ENCODE results near the gene OSMR. TPM values are rescaled to one million over a fixed set of nuclear protein-coding genes. Genes with fewer than 3 reads are reported as not detected.
"Not testable (repeated sequence)": the region's sequence is repeated elsewhere in the genome, so short reads cannot be mapped to it uniquely, and the experiment has no call there.

Gene OSMR
- total and polyA plus RNA-seq, 2 donors: 24.7 to 62.4 TPM

DNA sequence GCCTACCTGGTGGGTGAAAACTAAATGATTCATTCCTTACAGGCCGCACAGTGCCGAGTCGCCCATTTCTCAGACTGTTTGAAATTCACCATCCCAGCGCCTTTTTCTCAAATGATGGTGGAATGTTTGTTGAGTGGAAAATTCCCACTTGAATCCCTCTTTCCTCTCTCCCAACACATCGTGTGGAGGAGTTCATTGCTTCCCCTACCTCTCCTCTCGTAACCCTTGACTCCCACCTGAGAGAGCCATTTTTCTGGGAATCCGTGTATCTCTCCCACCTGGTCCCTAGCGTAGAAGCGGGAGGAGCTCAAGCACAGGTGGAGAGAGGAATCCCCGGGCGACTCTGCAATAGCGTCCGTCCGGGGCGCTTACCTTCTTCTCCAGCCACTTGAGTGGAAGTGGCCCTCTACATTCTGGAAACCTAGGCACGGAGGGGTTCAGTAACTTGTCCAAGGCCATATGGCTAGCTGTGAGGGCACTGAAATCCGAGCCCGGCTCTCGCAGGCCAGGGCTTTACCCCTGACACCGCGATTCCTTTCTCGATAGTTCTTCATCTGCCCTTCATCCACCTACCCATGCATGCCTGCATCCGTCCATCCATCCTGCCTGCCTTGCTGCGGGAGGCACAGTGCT, 683 bp downstream of the OSMR start:
- DNase-seq (ENCODE audit: extremely low spot score): no peak
- 21% methylated on average over 24 of the region's 24 CpGs for WGBS
- Histone ChIP-seq H3K4me1 (ENCODE audit: insufficient read depth) (no peaks in the 10 kb centered on the region), H3K36me3 (ENCODE audit: insufficient read depth) (no peaks in the 10 kb centered on the region), H3K4me3 (ENCODE audit: low read depth, low read length) (peak overlapping the region; percentile 70), H3K27ac (ENCODE audit: low read depth) (peak overlapping the region; percentile 85)

DNA sequence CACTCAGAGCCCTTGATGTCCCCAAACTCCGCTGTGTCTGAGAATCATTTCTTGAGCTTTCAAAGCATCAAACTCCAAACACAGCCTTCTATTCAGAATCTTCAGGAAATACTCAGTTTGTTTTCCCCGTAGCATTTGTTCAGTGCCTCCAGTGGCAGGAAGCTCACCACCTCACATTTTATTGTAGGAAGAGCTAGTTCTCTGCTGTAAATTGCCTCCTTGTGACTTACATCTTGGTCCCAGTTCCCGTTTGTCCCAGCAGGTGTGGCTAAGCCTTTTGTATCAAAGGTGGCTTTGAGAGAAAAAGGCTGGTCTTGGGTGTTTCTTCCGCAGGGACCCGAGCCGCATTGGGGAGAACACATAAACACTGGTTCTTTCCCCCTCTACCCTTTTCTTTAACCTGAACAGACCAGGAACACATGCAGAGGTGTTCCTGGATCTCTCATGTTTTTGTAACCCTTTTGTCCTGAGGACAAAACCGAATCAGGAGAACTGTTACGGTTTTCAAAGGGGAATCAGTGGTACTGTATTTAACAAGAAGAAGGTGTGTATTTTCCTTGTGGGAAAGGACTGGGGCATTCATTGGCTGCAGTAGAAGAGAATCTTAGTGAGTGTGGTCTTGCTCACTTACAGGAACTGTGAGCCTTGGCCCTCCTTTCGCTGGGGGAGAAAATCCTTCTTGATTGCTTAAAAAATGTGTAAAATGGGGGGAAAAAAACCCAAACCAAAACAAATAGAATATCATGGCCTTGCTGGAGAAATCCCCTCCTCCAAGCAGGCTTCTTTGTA, 1.9 kb downstream of the OSMR start:
- Histone ChIP-seq H3K36me3 (ENCODE audit: insufficient read depth) (no peaks in the 10 kb centered on the region), H3K4me1 (ENCODE audit: insufficient read depth) (no peaks in the 10 kb centered on the region), H3K4me3 (ENCODE audit: low read depth, low read length) (no peak overlapping the region), H3K27ac (ENCODE audit: low read depth) (no peak overlapping the region)
- no peak for DNase-seq (ENCODE audit: extremely low spot score)
- 78% methylated on average over 9 of the region's 9 CpGs for WGBS

DNA sequence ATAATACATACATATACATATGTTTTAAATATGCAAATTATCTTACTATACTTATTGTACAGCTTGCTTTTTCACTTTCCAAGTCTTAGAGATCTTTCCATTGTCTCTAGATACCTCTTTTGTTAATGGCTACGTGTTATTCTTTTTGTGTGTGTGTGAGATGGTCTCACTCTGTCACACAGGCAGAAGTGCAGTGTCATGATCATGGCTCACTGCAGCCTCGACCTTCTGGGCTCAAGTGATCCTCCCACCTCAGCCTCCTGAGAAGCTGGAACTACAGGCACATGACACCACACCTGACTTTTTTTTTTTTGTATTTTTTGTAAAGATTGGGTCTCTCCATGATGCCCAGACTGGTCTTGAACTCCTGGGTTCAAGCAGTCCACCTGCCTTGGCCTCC, 2.8 kb downstream of the OSMR start:
- Histone ChIP-seq H3K4me1 (ENCODE audit: insufficient read depth) (no peaks in the 10 kb centered on the region), H3K36me3 (ENCODE audit: insufficient read depth) (no peaks in the 10 kb centered on the region), H3K27ac (ENCODE audit: low read depth) (no peak overlapping the region), H3K4me3 (ENCODE audit: low read depth, low read length) (no peak overlapping the region)
- DNase-seq (ENCODE audit: extremely low spot score): no peak
- WGBS: 91% methylated on average over 2 of the region's 2 CpGs

DNA sequence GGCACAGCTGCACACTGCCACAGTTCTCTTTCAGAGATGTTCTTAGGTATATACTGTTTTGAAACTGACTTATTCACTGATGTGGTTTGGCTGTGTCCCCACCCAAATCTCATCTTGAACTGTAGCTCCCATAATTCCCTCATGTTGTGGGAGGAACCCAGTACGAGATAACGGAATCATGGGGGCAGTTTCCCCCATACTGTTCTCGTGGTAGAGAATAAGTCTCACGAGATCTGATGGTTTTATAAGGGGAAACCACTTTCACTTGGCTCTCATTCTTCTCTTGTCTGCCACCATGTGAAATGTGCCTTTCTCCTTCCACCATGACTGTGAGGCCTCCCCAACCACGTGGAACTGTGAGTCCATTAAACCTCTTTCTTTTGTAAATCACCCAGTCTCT, 5.8 kb downstream of the OSMR start:
- not testable (repeated sequence) for H3K27ac ChIP-seq (ENCODE audit: low read depth); H3K36me3 ChIP-seq (ENCODE audit: insufficient read depth); H3K4me1 ChIP-seq (ENCODE audit: insufficient read depth); H3K4me3 ChIP-seq (ENCODE audit: low read depth, low read length); DNase-seq (ENCODE audit: extremely low spot score)
- 90% methylated on average over 5 of the region's 5 CpGs for WGBS

DNA sequence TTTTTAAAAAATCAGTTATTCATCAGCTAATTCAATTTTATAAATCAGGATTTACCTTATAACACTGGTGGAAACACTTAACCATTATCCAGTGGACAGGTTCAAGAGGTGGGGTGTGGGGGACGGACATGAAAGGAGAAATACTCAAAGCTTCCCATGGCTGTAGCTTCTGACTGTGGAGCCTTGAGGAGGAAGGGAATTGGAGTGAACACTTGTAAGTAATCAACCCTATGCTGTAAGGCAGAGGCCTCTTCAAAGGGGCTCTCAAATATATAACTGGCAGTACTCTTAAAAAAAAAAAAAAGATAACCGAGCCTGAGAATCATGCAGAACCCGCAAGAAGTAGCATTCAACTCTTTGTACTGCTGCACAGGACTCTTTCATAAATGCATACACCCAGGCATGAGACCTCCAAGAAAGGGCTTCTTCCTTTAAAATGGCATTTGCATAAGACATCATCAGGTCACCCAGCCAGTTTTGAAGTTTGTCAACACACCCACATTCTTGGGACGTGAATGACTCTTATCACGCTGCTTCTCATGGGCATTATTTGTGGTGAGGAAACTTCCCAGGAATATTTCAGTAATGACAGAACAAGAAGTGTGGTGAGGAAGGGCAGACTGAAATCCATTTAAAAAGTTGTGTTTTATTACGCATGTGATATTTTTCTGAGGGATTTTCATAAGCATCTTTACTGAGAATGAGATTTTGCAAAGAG, 8.1 kb downstream of the OSMR start:
- Histone ChIP-seq H3K36me3 (ENCODE audit: insufficient read depth) (no peaks in the 10 kb centered on the region), H3K27ac (ENCODE audit: low read depth) (no peak overlapping the region), H3K4me1 (ENCODE audit: insufficient read depth) (no peaks in the 10 kb centered on the region), H3K4me3 (ENCODE audit: low read depth, low read length) (no peak overlapping the region)
- WGBS: 78% methylated on average over 6 of the region's 6 CpGs
- DNase-seq (ENCODE audit: extremely low spot score): no peak

DNA sequence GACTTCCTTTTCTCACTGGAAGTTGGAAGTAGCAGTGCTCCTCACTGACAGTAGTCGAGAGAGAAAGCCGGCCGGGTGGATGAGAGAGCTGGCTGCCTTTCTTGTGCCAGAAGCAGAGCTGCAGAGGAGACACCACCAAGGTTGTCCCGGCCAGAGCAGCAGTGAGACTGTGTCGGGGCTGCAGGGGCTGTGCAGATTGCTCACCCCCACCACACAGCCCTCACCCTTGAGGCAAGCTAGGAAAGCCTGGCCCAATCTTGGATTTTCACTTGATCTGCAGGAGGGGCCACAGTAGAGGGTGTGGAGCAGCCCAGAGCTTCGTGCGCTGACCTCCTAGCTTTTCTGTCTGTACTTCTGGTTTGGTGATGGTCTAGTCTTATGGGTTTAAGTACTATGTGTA, 9.1 kb downstream of the OSMR start:
- Histone ChIP-seq H3K4me3 (ENCODE audit: low read depth, low read length) (no peak overlapping the region), H3K36me3 (ENCODE audit: insufficient read depth) (no peaks in the 10 kb centered on the region), H3K4me1 (ENCODE audit: insufficient read depth) (no peaks in the 10 kb centered on the region), H3K27ac (ENCODE audit: low read depth) (no peak overlapping the region)
- DNase-seq (ENCODE audit: extremely low spot score): no peak
- WGBS: 88% methylated on average over 7 of the region's 7 CpGs

DNA sequence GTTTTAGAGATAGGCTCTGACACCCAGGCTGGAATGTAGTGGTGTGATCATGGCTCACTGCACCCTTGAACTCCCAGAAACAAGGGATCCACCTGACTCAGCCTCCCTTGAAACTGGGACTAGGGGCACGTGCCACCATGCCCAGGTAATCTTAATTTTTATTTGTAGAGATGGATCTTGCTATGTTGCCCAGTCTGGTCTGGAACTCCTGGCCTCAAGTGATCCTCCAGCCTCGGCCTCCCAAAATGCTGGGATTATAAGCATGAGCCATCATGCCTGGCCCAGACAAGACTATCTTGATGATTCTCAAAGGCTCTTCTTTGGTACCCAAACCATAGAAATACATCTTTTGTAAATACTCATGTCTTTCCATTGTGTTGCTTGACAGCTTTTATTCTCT, 10.8 kb downstream of the OSMR start:
- DNase-seq (ENCODE audit: extremely low spot score): no peak
- WGBS: 95% methylated on average over 2 of the region's 2 CpGs
- Histone ChIP-seq H3K27ac (ENCODE audit: low read depth) (no peak overlapping the region), H3K36me3 (ENCODE audit: insufficient read depth) (no peaks in the 10 kb centered on the region), H3K4me1 (ENCODE audit: insufficient read depth) (no peaks in the 10 kb centered on the region), H3K4me3 (ENCODE audit: low read depth, low read length) (no peak overlapping the region)

DNA sequence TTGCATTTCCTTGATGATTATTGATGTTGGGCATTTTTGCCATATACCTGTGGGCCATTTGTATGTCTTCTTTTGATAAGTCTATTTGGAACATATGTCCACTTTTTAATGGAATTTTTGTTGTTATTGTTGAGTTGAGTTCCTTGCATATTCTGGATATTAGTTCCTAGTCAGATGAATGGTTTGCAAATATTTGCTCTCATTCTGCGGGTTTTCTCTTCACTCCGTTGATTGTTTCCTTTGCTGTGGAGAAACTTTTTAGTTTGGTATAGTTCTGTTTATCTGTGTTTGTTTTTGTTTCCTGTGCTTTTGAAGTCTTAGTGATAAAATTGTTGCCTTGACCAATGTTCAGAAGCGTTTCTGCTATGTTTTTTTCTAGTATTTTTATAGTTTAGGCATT, 13.0 kb downstream of the OSMR start:
- Histone ChIP-seq H3K27ac (ENCODE audit: low read depth) (no peak overlapping the region), H3K4me1 (ENCODE audit: insufficient read depth) (no peaks in the 10 kb centered on the region), H3K36me3 (ENCODE audit: insufficient read depth) (no peaks in the 10 kb centered on the region), H3K4me3 (ENCODE audit: low read depth, low read length) (no peak overlapping the region)
- no peak for DNase-seq (ENCODE audit: extremely low spot score)
- WGBS: 89% methylated on average over 3 of the region's 3 CpGs

DNA sequence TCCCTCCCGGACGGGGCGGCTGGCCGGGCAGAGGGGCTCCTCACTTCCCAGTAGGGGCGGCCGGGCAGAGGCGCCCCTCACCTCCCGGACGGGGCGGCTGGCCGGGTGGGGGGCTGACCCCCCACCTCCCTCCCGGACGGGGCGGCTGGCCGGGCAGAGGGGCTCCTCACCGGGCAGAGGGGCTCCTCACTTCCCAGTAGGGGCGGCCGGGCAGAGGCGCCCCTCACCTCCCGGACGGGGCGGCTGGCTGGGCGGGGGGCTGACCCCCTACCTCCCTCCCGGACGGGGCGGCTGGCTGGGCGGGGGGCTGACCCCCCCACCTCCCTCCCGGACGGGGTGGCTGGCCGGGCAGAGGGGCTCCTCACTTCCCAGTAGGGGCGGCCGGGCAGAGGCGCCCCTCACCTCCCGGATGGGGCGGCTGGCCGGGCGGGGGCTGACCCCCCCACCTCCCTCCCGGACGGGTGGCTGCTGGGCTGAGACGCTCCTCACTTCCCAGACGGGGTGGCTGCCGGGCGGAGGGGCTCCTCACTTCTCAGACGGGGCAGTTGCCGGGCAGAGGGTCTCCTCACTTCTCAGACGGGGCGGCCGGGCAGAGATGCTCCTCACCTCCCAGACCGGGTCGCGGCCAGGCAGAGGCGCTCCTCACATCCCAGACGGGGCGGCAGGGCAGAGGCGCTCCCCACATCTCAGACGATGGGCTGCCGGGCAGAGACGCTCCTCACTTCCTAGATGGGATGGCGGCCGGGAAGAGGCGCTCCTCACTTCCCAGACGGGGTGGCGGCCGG, 16.4 kb downstream of the OSMR start:
- H3K36me3 ChIP-seq (ENCODE audit: insufficient read depth); H3K27ac ChIP-seq (ENCODE audit: low read depth); DNase-seq (ENCODE audit: extremely low spot score); H3K4me1 ChIP-seq (ENCODE audit: insufficient read depth); H3K4me3 ChIP-seq (ENCODE audit: low read depth, low read length): not testable (repeated sequence)
- 95% methylated on average over 43 of the region's 64 CpGs for WGBS

DNA sequence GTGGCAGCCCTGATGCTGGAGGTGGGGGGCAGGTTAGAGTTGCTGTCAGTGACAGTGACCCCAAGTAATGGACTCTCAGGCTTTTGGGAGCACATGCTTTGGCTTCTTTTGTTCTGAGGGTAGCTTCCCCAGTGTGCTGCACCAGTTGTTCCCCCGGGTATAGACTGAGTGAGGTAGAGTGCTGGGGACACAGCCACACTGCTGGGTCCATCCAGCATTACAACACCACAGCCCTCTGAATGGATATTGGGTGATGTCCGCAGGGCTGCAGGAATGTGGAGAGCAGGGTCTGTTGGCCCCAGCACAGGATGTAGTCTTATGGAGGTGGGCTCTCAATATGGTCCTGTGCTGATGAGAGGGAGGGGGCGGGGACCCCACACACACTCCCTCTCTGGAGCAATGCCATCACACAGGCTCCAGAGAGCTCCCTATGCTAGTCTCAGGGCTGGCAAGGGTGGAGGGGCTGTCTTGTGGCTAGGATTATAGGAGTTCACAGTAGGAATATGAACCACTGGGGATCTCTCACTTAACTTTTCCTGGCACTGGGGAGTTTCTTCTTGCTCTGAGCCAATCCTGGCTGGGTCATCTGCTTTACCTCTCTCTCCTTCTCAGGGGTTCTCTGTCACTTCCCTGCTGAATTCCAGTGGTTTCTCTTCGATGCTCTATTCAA, 20.7 kb downstream of the OSMR start:
- no peak for DNase-seq (ENCODE audit: extremely low spot score)
- no peak overlapping the region for H3K27ac ChIP-seq (ENCODE audit: low read depth)
- 91% methylated on average over 4 of the region's 4 CpGs for WGBS
- no peak overlapping the region for H3K4me3 ChIP-seq (ENCODE audit: low read depth, low read length)
- H3K36me3 ChIP-seq (ENCODE audit: insufficient read depth): no peaks in the 10 kb centered on the region
- H3K4me1 ChIP-seq (ENCODE audit: insufficient read depth): no peaks in the 10 kb centered on the region

DNA sequence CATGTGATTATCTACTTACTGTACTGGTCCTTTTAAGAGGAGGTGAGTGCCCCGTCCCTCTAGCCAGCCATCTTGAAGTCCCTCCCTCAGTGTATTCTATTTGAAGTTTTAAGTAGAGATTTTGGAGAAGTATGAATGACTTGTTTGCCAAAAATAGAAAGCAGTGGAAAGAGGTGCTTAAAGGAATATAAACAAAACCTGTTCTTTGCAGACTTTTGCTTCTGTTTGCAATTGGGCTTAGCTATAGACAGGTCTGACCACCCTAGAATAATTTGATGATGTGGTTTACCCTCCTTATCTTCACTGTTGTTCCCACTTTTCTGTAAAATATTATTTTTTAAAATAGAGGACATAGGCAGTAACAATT, 21.2 kb downstream of the OSMR start:
- DNase-seq (ENCODE audit: extremely low spot score): no peak
- 70% methylated on average over 1 of the region's 1 CpG for WGBS

DNA sequence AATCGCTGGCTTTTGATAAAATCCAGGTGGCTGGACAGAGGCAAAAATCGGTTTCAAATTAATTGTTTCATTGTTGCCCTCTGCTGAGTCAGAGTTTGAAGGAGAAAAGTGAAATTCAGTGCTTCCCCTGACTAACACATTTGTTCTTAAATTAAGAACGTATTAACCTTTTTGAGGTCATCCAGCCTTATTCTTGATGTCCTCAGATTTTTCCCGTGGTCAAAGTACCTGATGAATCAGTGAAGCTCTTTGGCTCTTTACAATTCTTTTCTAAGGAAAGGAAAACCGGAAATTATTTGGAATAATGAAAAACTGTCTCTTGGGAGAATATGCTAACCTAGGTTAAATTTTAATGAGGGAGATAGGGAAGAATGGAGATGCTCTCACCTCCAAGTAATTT, 21.6 kb downstream of the OSMR start:
- 90% methylated on average over 5 of the region's 5 CpGs for WGBS
- no peak for DNase-seq (ENCODE audit: extremely low spot score)
- no peak overlapping the region for H3K4me3 ChIP-seq (ENCODE audit: low read depth, low read length)
- H3K4me1 ChIP-seq (ENCODE audit: insufficient read depth): no peaks in the 10 kb centered on the region
- no peaks in the 10 kb centered on the region for H3K36me3 ChIP-seq (ENCODE audit: insufficient read depth)
- H3K27ac ChIP-seq (ENCODE audit: low read depth): no peak overlapping the region

More for the DNA sequence above, 21.2 kb downstream of the OSMR start:
- Histone ChIP-seq H3K36me3 (ENCODE audit: insufficient read depth) (no peaks in the 10 kb centered on the region), H3K4me3 (ENCODE audit: low read depth, low read length) (no peak overlapping the region), H3K4me1 (ENCODE audit: insufficient read depth) (no peaks in the 10 kb centered on the region), H3K27ac (ENCODE audit: low read depth) (no peak overlapping the region)

DNA sequence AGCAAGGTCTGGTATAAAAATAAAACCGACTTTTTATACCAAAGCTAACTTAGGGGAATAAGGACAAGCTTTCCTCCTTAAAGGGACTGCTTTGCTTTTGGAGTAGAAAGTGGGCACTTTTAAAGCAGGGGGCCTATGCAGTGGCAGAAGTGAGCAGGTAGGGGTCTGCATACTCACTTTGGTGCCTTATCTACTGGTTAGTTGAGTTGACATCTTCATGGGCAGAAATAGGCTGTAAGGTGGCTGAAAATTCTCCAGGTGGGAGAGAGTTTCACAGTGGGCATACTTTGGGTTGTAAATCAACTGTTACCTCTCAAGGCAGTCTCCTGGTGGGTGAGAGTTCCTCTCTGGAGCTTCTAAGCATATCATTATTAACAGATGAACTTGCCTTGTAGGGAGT, 24.8 kb downstream of the OSMR start:
- no peak overlapping the region for H3K27ac ChIP-seq (ENCODE audit: low read depth)
- 85% methylated on average over 1 of the region's 1 CpG for WGBS
- no peaks in the 10 kb centered on the region for H3K36me3 ChIP-seq (ENCODE audit: insufficient read depth)
- no peak for DNase-seq (ENCODE audit: extremely low spot score)
- no peaks in the 10 kb centered on the region for H3K4me1 ChIP-seq (ENCODE audit: insufficient read depth)
- no peak overlapping the region for H3K4me3 ChIP-seq (ENCODE audit: low read depth, low read length)

Measured in urinary bladder (tissue), 4 donors.